Activated CD4-positive, alpha-beta memory T cell treated with anti-CD3 and anti-CD28 coated beads for 36 hours (primary cell): ENCODE measurements around the gene TPM2. TPM values are rescaled to one million over a fixed set of nuclear protein-coding genes. Genes with fewer than 3 reads are reported as not detected.
"Not testable (repeated sequence)": the region's sequence is repeated elsewhere in the genome, so short reads cannot be mapped to it uniquely, and the experiment has no call there.

Source experiments
- CTCF ChIA-PET: fragments of 350-600 bp; sonication (Branson Sonifier 250); formaldehyde crosslinking; loops from one replicate; lab custom pipeline; 2021; ENCODE audit warnings: antibody characterized with exemption, inconsistent platforms; lab: Charles Lee
- POLR2A ChIA-PET: fragments of 350-600 bp; sonication (Branson Sonifier 250); formaldehyde crosslinking; loops from one replicate; lab custom pipeline; 2021; ENCODE audit warnings: antibody characterized with exemption; lab: Charles Lee
- DNase-seq: peaks from one replicate; pipeline ENCODE4 v3.0.0-alpha.2; 2020
- H3K27ac Mint-ChIP-seq: one replicate; pipeline ENCODE4 v1.8.0; 2021; ENCODE audit warnings: mixed read lengths
- H3K27me3 Mint-ChIP-seq: one replicate; pipeline ENCODE4 v1.8.0; 2021; ENCODE audit warnings: mixed read lengths
- H3K36me3 Mint-ChIP-seq: one replicate; pipeline ENCODE4 v1.8.0; 2021; ENCODE audit warnings: mixed read lengths
- H3K4me1 Mint-ChIP-seq: one replicate; pipeline ENCODE4 v1.8.0; 2021; ENCODE audit warnings: low read depth, mixed read lengths
- H3K4me3 Mint-ChIP-seq: one replicate; pipeline ENCODE4 v1.8.0; 2021; ENCODE audit warnings: mild to moderate bottlenecking, mixed read lengths
- H3K9me3 Mint-ChIP-seq: one replicate; pipeline ENCODE4 v1.8.0; 2021; ENCODE audit warnings: mixed read lengths
- intact Hi-C: fragments of 100-400 bp; cut with micrococcal nuclease; formaldehyde crosslinking; loops from one replicate; pipeline ENCODE4 v1.15.1; 2023
- total RNA-seq, 2 experiments: library from RNA; stranded (reverse); gene quantifications; one replicate each; pipeline ENCODE4 v1.2.3, GENCODE V29; 2021

Gene TPM2
- total RNA-seq, 2 experiments from 2014 or later, result 3.9 to 5.3 TPM

- intact Hi-C loops, result no loop called here
- H3K9me3 Mint-ChIP-seq, result no peaks in the 10 kb centered on the region
- peaks cover 57% of the 10 kb centered on the region for H3K4me1 Mint-ChIP-seq
- POLR2A ChIA-PET, result no interaction called here
- H3K27me3 Mint-ChIP-seq, result no peaks in the 10 kb centered on the region
- DNase-seq, result no peak
- CTCF ChIA-PET, result interaction anchor here (1.7 kb wide), 1 partner anchor 44 kb away, joined by 4 read pairs; no protein-coding TSS in a partner anchor
- H3K36me3 Mint-ChIP-seq, result peaks cover 10% of the 10 kb centered on the region
- H3K4me3 Mint-ChIP-seq, result peak overlapping the region; percentile 1
- peak overlapping the region; percentile 96 for H3K27ac Mint-ChIP-seq
Observed at GRCh38 chr9:35651956-35652828, 37.5 kb downstream of the TPM2 start.

GRCh38 chr9:35650341-35651158 is 39.2 kb downstream of the TPM2 start, which contains the start of gene SIT1:
Gene SIT1 (minus strand): TSS chr9:35650931. CDS start chr9:35650853, 78 bp downstream.
- peak within 1 kb of the TSS; percentile 93 for H3K4me3 Mint-ChIP-seq
- ChIA-PET CTCF (interaction anchor here (0.8 to 6.2 kb wide), 9 partner anchors 7 to 84 kb away, joined by 3 to 82 read pairs (median 5); partner anchors contain the start of genes CCDC107, CREB3, RMRP and TLN1), POLR2A (interaction anchor here (0.6 to 4.6 kb wide), 9 partner anchors 7 to 82 kb away, joined by 3 to 43 read pairs (median 6); partner anchors contain the start of genes ARHGEF39, CCDC107, CREB3 and RMRP)
- peaks cover 49% of the 10 kb centered on the region for H3K4me1 Mint-ChIP-seq
- H3K27me3 Mint-ChIP-seq, result no peaks in the 10 kb centered on the region
- no peaks in the 10 kb centered on the region for H3K9me3 Mint-ChIP-seq
- peak; percentile 61 for DNase-seq
- peak within 1 kb of the TSS; percentile 96 for H3K27ac Mint-ChIP-seq
- intact Hi-C loops, result no loop called here
- peaks cover 10% of the 10 kb centered on the region for H3K36me3 Mint-ChIP-seq

DNA sequence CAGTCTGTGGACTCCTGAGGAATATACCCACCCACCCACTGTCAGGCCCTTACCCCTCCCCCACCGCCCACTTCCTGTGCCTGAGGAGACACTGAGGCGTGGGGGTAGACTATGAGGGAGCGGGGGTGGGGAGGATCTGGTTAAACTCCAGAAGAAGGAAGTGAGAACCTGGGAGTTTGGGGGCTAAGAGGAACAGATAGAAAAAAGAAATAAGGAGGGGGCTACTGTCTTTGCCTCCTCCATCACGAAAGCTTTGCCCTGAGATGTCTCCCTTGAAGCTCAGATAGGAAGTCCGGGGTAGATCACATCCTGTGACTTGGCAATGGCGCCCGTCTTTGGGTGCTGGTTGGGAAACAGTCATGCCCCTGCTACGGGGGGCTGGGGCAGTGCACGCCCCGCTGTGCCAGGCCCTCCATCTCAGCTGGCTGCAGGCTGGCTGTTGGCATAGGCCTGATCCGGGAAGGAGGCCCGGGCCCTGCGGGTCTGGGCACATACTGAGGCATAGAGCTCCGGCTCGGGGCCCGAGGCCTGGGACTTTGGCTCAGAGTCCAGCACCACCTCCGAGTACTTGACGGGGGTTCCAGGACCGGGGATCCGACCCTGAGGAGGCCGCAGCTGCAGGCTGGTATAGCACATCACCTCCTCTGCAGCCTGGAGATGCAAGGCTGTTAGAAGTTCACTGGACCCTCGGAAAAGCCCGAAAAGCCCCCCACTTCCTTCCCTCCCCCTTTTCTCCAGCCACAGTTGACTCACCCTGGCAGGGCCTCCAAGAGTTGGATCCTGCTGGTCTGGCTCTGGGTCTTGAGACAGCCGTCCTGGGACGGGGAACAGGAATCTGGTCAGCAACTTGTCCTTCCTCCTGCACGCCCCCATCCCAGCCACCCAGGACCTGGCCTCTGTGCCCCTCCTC is 40.0 kb downstream of the TPM2 start:
- H3K4me3 Mint-ChIP-seq, result peak overlapping the region; percentile 93
- peak; percentile 66 for DNase-seq
- H3K27ac Mint-ChIP-seq, result peak overlapping the region; percentile 96

GRCh38 chr9:35646533-35647265 is 43.0 kb downstream of the TPM2 start:
- ChIA-PET POLR2A (interaction anchor here (0.6 to 4.6 kb wide), 15 partner anchors 9 to 757 kb away, joined by 3 to 43 read pairs (median 4); partner anchors contain the start of genes ARHGEF39, CCDC107, CREB3 and RMRP), CTCF (interaction anchor here (0.7 to 6.2 kb wide), 22 partner anchors 8 to 152 kb away, joined by 3 to 82 read pairs (median 9); partner anchors contain the start of genes ARHGEF39, CCDC107, CREB3 and GBA2)
- Mint-ChIP-seq H3K4me1 (peaks cover 49% of the 10 kb centered on the region), H3K27me3 (no peaks in the 10 kb centered on the region), H3K27ac (peak overlapping the region; percentile 93), H3K36me3 (peaks cover 17% of the 10 kb centered on the region), H3K9me3 (no peaks in the 10 kb centered on the region), H3K4me3 (peak overlapping the region; percentile 91)
- intact Hi-C loops, result loop anchor here (1.0 to 5.0 kb wide), 6 partner anchors 9 to 534 kb away; partner anchors contain the start of genes ARHGEF39, CREB3 and TLN1
- peak; percentile 95 for DNase-seq

More for the DNA sequence above, 40.0 kb downstream of the TPM2 start:
- intact Hi-C loops, result loop anchor here (1.0 to 5.0 kb wide), 2 partner anchors 8 to 537 kb away; no protein-coding TSS in a partner anchor
- no peaks in the 10 kb centered on the region for H3K27me3 Mint-ChIP-seq
- H3K36me3 Mint-ChIP-seq, result peaks cover 11% of the 10 kb centered on the region
- peaks cover 50% of the 10 kb centered on the region for H3K4me1 Mint-ChIP-seq
- no peaks in the 10 kb centered on the region for H3K9me3 Mint-ChIP-seq
- POLR2A ChIA-PET, result interaction anchor here (0.6 to 4.6 kb wide), 11 partner anchors 8 to 83 kb away, joined by 3 to 43 read pairs (median 5); partner anchors contain the start of genes ARHGEF39, CCDC107, CREB3 and RMRP
- CTCF ChIA-PET, result interaction anchor here (0.8 to 6.2 kb wide), 13 partner anchors 7 to 85 kb away, joined by 3 to 82 read pairs (median 5); partner anchors contain the start of genes CCDC107, CREB3, RMRP and TLN1

- H3K9me3 Mint-ChIP-seq, result no peaks in the 10 kb centered on the region
- POLR2A ChIA-PET, result interaction anchor here (0.6 to 4.6 kb wide), 9 partner anchors 12 to 757 kb away, joined by 3 to 43 read pairs (median 4); partner anchors contain the start of genes CCDC107, CREB3, RMRP and TLN1
- H3K36me3 Mint-ChIP-seq, result peaks cover 17% of the 10 kb centered on the region
- no peak for DNase-seq
- intact Hi-C loops, result loop anchor here (1.0 to 5.0 kb wide), 6 partner anchors 9 to 534 kb away; partner anchors contain the start of genes ARHGEF39, CREB3 and TLN1
- H3K4me1 Mint-ChIP-seq, result peaks cover 43% of the 10 kb centered on the region
- CTCF ChIA-PET, result interaction anchor here (0.7 to 6.2 kb wide), 15 partner anchors 10 to 102 kb away, joined by 3 to 82 read pairs (median 10); partner anchors contain the start of genes ARHGEF39, CCDC107, CREB3 and GBA2
- H3K27me3 Mint-ChIP-seq, result no peaks in the 10 kb centered on the region
- H3K27ac Mint-ChIP-seq, result peak overlapping the region; percentile 93
- H3K4me3 Mint-ChIP-seq, result peak overlapping the region; percentile 91
Observed at GRCh38 chr9:35646153-35646532, 43.6 kb downstream of the TPM2 start.

GRCh38 chr9:35645736-35646135 is 44.0 kb downstream of the TPM2 start:
- Mint-ChIP-seq H3K27ac (peak overlapping the region; percentile 93), H3K4me1 (peaks cover 43% of the 10 kb centered on the region), H3K36me3 (peaks cover 21% of the 10 kb centered on the region), H3K4me3 (peak overlapping the region; percentile 91)
- intact Hi-C loops, result loop anchor here (1.0 to 5.0 kb wide), 6 partner anchors 8 to 533 kb away; partner anchors contain the start of genes ARHGEF39, CREB3 and TLN1
- H3K27me3 Mint-ChIP-seq, DNase-seq, H3K9me3 Mint-ChIP-seq: not testable (repeated sequence)
- CTCF ChIA-PET, result interaction anchor here (0.7 to 6.2 kb wide), 13 partner anchors 11 to 102 kb away, joined by 3 to 82 read pairs (median 12); partner anchors contain the start of genes ARHGEF39, CCDC107, CREB3 and GBA2
- POLR2A ChIA-PET, result interaction anchor here (1.0 to 4.6 kb wide), 6 partner anchors 12 to 110 kb away, joined by 4 to 43 read pairs (median 10); partner anchors contain the start of genes CCDC107, CREB3, RMRP and TLN1

GRCh38 chr9:35643046-35643445 is 46.7 kb downstream of the TPM2 start:
- Mint-ChIP-seq H3K27ac (no peak overlapping the region), H3K9me3 (no peaks in the 10 kb centered on the region), H3K36me3 (peaks cover 16% of the 10 kb centered on the region), H3K4me1 (peaks cover 44% of the 10 kb centered on the region), H3K27me3 (no peaks in the 10 kb centered on the region), H3K4me3 (no peak overlapping the region)
- no peak for DNase-seq
- CTCF ChIA-PET, result interaction anchor here (1.0 kb wide), 1 partner anchor 31 kb away, joined by 3 read pairs; no protein-coding TSS in a partner anchor
- POLR2A ChIA-PET, result no interaction called here
- intact Hi-C loops, result no loop called here

DNA sequence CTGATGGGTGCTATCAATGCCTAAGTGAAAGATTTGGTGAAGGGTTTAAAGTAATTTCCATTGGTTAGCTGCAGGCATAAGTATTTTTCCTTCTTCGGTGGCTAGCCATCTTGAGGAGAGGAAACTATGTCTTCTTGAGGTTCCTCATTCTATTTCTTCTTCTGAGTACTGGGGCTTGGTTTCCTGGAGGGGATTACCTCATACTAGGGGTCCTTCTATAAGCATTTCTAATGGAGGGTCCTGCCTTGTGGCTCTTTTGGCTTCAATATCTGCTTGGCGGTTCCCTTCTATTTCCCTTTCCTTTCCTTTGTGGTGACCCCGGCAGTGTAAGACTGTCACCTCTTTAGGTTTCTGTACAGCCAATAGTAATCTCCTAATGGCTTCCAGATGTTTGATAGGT is 48.2 kb downstream of the TPM2 start:
- POLR2A ChIA-PET, H3K9me3 Mint-ChIP-seq, H3K27me3 Mint-ChIP-seq, DNase-seq, intact Hi-C loops, H3K4me3 Mint-ChIP-seq, H3K27ac Mint-ChIP-seq: not testable (repeated sequence)
- H3K4me1 Mint-ChIP-seq, result peaks cover 48% of the 10 kb centered on the region
- H3K36me3 Mint-ChIP-seq, result peaks cover 16% of the 10 kb centered on the region
- CTCF ChIA-PET, result interaction anchor here (0.6 kb wide), 1 partner anchor 24 kb away, joined by 4 read pairs; no protein-coding TSS in a partner anchor

GRCh38 chr9:35640431-35640830 is 49.3 kb downstream of the TPM2 start:
- H3K4me3 Mint-ChIP-seq, intact Hi-C loops, POLR2A ChIA-PET, DNase-seq, H3K9me3 Mint-ChIP-seq, H3K27me3 Mint-ChIP-seq: not testable (repeated sequence)
- Mint-ChIP-seq H3K4me1 (peaks cover 53% of the 10 kb centered on the region), H3K36me3 (peaks cover 16% of the 10 kb centered on the region), H3K27ac (peak overlapping the region; percentile 35)
- CTCF ChIA-PET, result interaction anchor here (0.8 to 3.4 kb wide), 3 partner anchors 9 to 29 kb away, joined by 3 to 18 read pairs (median 3); partner anchors contain the start of genes CCDC107 and RMRP
